HEK293T (cell line): ENCODE data around the gene GID8.

Source experiments
- ELF4 ChIP-seq: fragments of 450-650 bp; IDR thresholded peaks from 2 replicates; pipeline ENCODE4 v1.6.1; 2017; ENCODE audit warnings: antibody characterized with exemption
- LEF1 ChIP-seq: fragments of 450-650 bp; IDR thresholded peaks from 2 replicates; pipeline ENCODE4 v1.6.1; 2017; ENCODE audit warnings: mild to moderate bottlenecking, borderline replicate concordance

DNA sequence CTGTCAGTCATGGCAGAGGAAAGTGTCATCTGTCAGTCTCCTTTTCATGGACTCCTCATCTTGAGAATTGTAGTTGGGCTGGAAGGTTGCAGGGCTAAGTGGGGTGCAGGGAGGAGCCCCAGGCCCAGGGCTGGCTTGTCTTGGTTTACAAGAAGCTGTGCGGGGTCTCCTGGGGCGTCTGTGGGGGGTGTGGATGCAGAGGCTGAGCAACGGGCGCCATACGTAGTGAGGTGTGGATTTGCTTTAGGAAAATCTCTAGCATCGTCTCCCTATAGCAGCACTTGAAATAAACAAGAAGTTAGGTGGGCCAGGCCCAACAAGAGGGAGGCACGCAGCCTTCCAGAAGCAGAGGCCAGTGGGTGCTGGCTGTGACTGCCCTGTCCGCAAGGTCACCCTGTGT, 12.8 kb downstream of the GID8 start:
- TF ChIP-seq LEF1, result no peak
- no peak for TF ChIP-seq ELF4
